ENCODE measurements around the gene FMO1.

FMO1 gene

DNA sequence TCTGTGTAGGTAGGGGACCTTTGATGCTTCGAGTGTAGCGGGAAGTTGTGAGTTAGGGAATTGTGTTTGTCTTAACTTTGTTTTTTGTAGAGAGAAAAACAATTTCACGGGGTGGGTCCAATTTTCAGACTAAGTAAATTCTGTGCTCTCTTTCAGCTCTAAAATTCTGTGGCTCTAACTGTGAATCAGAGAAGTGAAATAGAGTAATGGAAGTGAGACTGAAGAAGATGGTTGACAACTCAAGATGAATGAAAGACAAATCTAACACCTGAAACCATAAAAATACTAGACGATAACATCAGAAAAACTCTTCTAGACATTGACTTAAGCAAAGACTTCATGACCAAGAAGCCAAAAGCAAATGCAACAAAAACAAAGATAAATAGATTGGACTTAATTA, 4.4 kb upstream of the FMO1 start:
- H3K4me3 ChIP-seq (ENCODE audit: control insufficient read depth, low read depth, low read length) = no peak overlapping the region
- TF ChIP-seq, protein P1, sequence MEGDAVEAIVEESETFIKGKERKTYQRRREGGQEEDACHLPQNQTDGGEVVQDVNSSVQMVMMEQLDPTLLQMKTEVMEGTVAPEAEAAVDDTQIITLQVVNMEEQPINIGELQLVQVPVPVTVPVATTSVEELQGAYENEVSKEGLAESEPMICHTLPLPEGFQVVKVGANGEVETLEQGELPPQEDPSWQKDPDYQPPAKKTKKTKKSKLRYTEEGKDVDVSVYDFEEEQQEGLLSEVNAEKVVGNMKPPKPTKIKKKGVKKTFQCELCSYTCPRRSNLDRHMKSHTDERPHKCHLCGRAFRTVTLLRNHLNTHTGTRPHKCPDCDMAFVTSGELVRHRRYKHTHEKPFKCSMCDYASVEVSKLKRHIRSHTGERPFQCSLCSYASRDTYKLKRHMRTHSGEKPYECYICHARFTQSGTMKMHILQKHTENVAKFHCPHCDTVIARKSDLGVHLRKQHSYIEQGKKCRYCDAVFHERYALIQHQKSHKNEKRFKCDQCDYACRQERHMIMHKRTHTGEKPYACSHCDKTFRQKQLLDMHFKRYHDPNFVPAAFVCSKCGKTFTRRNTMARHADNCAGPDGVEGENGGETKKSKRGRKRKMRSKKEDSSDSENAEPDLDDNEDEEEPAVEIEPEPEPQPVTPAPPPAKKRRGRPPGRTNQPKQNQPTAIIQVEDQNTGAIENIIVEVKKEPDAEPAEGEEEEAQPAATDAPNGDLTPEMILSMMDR (conservative IDR thresholded peaks at IDR 0.05; ENCODE audit: control insufficient read depth, insufficient read depth, low read depth, low read length) = no peak
- DNase-seq (ENCODE audit: low read depth) = no peak

DNA sequence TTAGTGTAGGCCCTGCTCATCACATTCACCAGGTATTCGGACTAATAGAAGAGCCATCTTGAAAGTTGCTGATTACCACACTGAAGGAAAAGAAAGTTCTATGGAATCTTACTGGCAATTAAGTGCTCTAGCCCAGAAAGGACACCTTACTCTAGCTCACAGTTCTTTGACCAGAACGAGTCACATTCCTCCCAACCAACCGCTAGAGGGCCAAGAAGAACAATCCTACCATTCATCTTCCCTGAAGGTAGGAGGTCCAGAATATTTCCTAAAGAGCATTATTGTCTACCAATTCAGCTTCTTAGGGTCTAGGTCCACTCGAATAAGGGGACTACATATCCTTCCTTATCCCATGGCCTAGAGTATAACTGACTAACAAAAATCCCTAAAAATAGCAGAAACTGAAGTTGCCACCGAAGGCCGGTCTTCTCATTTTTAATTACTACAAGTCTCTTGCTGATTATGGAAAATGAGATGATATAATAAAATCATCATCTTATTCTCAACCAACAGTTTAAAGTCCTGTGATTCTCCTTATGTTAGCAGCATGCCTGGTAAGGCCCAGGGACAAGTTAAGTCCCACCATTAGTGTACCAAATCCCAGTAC, 2.7 kb upstream of the FMO1 start:
- DNase-seq (ENCODE audit: low read depth) = peak; percentile 56
- no peak overlapping the region for H3K4me3 ChIP-seq (ENCODE audit: control insufficient read depth, low read depth, low read length)
- TF ChIP-seq, protein P1 (conservative IDR thresholded peaks at IDR 0.05; ENCODE audit: control insufficient read depth, insufficient read depth, low read depth, low read length) = peak; percentile 90

DNA sequence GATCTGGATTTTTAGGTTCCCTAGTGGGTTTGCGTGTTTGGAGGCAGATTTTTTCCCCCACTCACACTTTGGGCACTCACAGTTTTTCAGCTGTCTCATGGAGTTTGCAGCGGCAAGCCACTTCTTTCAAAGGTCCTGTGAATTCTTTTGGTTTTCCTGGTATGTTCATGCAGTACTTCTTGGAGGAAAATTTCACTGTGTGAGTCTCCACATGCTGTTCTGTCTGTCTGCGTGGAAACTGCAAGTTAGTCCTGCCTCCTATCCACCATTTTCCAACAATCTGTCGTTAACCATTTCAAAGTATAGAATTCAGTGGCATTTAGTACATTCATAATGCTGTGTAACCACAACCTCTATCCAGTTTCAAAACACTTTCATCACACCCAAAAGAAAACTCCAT, 793 bp upstream of the FMO1 start:
- TF ChIP-seq, protein P1 (conservative IDR thresholded peaks at IDR 0.05; ENCODE audit: control insufficient read depth, insufficient read depth, low read depth, low read length) = no peak
- no peak overlapping the region for H3K4me3 ChIP-seq (ENCODE audit: control insufficient read depth, low read depth, low read length)
- DNase-seq (ENCODE audit: low read depth) = no peak

DNA sequence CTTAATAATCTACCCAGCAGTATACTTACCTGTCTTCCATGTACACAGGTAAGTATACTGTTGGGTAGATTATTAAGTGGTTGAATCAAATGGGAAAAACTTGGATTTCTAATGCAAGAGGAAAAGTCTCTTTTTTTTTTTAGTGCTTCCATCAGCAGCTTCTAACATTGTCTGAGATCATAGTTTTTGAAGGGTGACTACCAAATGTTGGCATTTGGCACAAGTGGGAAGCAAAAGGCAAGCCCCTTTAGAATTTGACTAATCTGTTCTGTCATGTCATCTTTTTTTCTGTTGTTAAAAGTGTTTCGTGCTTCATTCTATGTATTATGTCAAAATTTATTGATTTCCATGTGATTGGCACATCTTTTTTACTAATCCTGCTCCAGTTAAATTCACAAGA, 547 bp downstream of the FMO1 start:
- no peak for DNase-seq (ENCODE audit: low read depth)
- TF ChIP-seq, protein P1 (conservative IDR thresholded peaks at IDR 0.05; ENCODE audit: control insufficient read depth, insufficient read depth, low read depth, low read length) = no peak
- H3K4me3 ChIP-seq (ENCODE audit: control insufficient read depth, low read depth, low read length) = no peak overlapping the region

DNA sequence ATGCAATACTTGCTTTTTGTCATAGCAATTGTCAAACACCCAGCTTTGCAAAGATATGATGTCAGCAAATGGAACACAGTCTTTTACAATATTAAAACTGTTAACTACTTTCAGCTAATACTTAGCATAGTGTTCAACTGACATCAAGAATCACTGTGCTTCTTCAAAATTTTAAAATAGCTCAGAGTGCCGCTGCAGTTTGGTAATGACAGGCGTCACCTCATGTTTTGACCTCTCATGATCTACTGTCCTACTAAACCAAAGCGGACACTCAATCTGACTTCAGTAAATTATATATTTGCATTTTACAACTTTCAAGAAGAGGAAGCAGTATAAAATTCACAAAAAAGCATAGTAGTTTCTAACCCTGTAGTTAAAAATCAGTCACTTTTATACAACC, 2.0 kb downstream of the FMO1 start:
- H3K4me3 ChIP-seq (ENCODE audit: control insufficient read depth, low read depth, low read length) = no peak overlapping the region
- DNase-seq (ENCODE audit: low read depth) = no peak
- TF ChIP-seq, protein P1 (conservative IDR thresholded peaks at IDR 0.05; ENCODE audit: control insufficient read depth, insufficient read depth, low read depth, low read length) = no peak

DNA sequence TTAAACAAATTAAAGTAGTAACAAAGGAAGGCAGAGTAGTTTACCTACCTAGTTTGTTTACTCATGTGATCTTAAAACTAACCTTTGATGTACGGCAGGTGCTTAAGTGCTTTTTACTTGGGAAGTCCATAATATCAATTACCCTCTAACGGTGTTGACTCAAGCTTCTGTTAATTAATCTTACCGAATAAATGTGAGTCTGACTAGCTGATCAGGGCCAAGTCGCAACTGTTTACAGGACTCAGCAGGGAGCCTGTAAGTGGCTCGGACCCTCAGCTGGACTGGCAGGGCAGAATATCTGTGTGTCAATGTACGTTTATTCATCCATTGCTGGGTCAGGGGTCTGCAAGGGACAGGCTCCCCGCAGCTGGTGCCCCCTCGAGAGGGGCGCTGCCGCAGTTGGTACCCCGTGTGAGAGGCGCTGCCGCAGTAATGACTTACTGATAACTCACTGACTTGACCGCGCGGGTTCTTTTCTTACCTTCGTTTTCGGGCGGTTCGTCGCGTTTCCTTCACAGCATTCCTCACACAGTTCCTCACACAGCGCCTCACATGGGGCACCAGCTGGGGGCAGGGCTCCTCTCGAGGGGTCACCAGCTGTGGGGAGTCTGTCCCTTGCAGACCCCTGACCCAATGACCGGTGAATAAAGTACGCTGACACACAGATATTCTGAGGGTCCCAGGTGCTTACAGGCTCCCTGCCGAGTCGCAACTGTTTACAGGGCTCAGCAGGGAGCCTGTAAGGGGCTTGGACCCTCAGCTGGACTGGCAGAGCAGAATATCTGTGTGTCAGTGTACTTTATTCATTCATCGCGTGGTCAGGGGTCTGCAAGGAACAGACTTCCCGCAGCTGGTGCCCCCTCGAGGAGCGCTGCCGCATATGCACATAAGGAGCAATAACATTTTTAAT, 3.0 kb downstream of the FMO1 start:
- peak; percentile 37 for DNase-seq (ENCODE audit: low read depth)
- TF ChIP-seq, protein P1 (conservative IDR thresholded peaks at IDR 0.05; ENCODE audit: control insufficient read depth, insufficient read depth, low read depth, low read length) = peak; percentile 66
- peak overlapping the region; percentile 61 for H3K4me3 ChIP-seq (ENCODE audit: control insufficient read depth, low read depth, low read length)

Data from fibroblast of mammary gland (primary cell).